Epithelial cell of proximal tubule (primary cell): ENCODE data around the gene MAPK8IP1. TPM values are rescaled to one million over a fixed set of nuclear protein-coding genes. Genes with fewer than 3 reads are reported as not detected.

Source experiments
- DNase-seq: peaks from one replicate; pipeline ENCODE4 v3.0.0-alpha.2; 2011; ENCODE audit warnings: low read depth
- H3K4me3 ChIP-seq: 2 replicates; pipeline ENCODE4 v1.5.1; 2011; ENCODE audit warnings: low read depth, mild to moderate bottlenecking, low read length
- total RNA-seq: library from RNA; depleted of rRNA; stranded (reverse); fragments of >200 nt; gene quantifications from 2 replicates; pipeline ENCODE4 v1.2.3, GENCODE V29; 2015
- TF ChIP-seq, protein P1 (sequence below): conservative IDR thresholded peaks from 2 replicates; pipeline ENCODE4 v1.5.1; 2012; ENCODE audit warnings: low read depth, mild to moderate bottlenecking, low read length

Gene MAPK8IP1
- total RNA-seq, 1 donor from 2014 or later, result 10.1 TPM

DNA sequence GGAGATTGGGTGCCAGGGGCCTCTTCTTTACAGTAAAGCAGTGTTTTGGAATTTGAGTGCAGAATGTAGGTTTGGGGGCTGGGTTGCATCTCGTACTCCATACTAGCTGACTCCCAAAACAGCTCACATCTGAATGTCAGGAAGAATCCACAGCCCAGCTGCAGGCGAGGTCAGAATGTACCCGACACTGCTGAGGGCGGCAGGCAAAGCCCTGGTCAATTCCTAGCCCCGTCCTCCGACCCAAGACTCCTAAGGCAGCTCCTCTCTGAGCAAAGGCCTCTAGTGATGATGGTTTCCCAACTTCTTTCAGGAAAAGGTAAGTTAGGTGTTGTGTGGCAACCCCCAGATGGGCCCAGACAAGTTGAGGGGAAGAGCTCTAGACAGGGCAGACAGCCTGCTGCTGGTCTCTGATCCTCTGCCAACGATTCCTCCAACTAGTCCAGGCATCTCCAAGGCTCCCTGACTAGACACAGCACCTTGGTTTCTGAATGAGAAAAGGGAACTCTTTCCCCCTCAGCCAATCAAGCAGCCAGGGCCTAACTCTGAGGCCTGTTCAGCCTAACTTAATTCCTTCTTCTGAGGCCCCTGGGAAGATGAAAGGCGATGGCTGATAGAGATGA is 45.6 kb downstream of the MAPK8IP1 start:
- TF ChIP-seq, protein P1, sequence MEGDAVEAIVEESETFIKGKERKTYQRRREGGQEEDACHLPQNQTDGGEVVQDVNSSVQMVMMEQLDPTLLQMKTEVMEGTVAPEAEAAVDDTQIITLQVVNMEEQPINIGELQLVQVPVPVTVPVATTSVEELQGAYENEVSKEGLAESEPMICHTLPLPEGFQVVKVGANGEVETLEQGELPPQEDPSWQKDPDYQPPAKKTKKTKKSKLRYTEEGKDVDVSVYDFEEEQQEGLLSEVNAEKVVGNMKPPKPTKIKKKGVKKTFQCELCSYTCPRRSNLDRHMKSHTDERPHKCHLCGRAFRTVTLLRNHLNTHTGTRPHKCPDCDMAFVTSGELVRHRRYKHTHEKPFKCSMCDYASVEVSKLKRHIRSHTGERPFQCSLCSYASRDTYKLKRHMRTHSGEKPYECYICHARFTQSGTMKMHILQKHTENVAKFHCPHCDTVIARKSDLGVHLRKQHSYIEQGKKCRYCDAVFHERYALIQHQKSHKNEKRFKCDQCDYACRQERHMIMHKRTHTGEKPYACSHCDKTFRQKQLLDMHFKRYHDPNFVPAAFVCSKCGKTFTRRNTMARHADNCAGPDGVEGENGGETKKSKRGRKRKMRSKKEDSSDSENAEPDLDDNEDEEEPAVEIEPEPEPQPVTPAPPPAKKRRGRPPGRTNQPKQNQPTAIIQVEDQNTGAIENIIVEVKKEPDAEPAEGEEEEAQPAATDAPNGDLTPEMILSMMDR, result no peak
- DNase-seq, result no peak
- no peak overlapping the region for H3K4me3 ChIP-seq

DNA sequence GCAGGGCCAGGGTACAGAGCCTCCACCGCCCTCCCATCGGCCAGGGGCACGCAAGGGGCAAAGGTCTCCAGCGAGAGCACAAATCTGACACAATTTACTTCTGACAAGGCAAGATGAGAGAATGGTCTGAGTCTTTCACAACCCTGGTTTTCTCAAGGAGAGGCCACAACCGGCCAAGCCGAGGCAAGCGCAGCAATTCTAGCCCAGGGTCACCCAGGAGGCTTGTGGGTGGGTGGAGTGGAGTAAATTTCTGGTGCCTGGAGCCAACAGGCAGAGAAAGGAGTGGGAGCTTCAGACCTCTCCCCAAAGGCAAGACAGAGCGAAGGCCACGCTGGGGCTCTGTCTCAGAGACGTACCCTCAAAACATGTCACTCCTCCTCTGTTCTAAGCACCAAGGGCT is 46.3 kb downstream of the MAPK8IP1 start:
- no peak overlapping the region for H3K4me3 ChIP-seq
- no peak for DNase-seq
- TF ChIP-seq, protein P1, result no peak

DNA sequence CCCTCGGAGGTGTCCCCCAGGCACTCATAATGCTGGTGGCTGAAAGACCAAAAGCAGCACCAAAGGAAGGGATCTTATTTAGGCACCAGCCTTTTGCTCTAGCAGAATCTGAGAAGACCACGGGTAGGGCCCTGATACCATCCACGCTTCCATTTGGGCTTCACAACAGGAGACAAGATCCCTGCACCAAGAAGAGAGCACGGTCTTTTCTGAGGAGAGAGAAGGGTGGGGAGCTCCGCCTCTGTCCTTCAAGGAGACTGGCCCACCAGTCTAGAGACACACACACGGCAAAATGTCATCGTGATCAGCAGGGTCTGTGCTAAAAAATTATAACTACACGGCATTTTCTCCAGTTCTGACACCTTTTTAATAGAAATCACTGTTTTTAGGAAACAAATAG is 46.8 kb downstream of the MAPK8IP1 start:
- TF ChIP-seq, protein P1, result no peak
- DNase-seq, result no peak
- H3K4me3 ChIP-seq, result no peak overlapping the region

DNA sequence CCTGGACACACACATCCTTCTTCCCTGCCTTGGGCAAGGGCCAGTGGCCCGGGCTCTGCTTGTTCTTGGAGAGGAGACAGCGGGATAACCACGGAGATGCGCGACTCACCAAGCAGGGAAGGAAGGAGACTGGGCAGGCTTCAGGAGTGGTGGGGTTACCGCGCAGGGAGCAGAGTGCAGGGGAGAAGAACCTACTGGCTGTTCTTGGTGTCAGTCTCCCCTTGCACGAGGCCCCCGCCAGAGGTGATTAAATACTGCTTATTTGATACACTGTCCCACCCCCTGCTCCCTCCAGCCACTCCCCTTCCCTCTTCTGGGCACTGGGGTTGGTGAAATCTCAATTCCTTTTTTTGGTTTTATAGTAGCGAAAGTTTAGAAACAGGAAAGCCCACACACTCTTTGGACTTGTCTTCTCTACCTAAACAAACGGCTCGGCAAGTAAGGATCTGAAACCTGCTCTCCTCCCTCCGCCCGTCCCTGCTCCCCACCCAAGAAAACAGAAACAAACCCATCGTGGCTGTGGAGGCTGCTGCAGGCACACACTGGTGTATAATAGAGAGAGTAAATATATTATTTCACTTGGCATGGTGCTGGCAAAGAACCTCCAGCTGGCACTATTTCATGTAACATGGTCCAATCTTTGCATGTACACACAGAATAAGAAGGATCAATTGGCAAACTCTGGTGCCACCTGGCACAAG is 47.8 kb downstream of the MAPK8IP1 start:
- H3K4me3 ChIP-seq, result no peak overlapping the region
- TF ChIP-seq, protein P1, result no peak
- DNase-seq, result no peak

DNA sequence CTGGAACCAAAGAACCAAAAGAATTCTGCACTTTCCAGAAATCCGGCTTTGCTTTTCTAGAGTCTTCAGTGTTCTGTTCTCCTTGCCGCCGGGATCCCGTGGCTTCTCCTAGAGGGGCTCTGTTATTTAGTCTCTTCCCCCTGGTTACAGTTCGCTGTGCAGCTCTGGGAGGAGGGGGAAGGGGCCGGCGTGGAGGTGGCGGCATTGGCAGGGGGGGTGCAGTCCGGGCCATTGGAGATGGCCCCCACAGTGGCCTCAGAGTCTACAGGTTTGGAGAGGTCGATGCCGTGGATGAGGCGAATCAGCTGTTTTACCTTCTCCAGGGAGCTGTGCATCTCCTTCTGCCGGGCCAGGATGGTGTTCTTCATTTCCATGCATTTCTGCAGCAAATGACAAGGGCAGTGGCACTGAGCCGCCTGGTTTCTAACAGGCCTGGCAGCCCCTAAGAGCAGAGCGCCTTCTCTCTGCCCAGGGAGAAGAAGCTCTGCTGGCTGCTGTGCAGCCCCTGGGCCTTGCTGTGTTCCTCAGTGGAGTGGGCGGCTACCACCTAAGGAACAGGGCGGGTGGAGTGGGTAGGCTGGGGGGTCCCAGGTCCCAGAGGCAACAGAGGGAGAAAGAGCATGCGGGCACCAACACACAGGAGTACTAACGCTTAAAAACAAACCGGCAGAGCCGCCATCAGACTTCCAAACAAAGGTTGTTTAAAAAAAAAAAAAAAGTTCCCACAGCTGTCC is 48.6 kb downstream of the MAPK8IP1 start:
- no peak overlapping the region for H3K4me3 ChIP-seq
- TF ChIP-seq, protein P1, result no peak
- DNase-seq, result no peak

DNA sequence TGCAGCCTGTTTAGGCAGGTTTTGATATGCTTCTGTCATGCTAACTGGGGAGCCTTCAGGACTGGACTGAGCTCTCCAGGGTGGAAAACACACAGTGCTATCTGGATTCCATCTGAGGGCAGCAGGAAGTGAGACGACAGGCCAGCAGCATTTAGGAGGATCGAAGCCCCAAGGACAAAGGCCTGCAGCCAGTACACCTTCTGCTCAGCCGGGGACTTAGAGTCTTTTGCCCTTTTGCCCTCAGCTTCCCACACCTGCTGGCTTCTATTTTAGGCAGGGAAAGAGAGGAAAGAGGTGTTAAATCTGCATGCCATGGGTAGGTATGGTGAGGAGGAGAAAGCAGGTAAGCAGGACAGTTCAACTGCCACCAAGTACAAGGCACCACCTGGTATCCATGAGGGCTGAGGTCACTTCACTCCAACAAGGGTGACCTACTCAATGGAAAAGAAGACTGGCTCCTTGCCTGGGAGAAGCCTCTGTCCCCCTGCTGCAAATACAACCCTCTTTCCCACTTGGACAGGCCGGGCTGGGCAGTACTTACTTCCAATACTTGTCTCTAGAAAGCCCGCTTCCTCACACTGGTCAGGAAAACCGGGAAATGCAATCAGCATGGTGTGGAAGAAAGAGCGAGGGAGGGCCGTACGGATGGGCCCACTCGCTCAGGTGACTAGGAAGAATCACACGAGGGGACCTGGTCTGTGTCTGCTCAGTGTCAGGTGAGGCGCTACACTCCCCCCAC is 49.3 kb downstream of the MAPK8IP1 start:
- no peak for DNase-seq
- H3K4me3 ChIP-seq, result no peak overlapping the region

More for the DNA sequence above, 49.3 kb downstream of the MAPK8IP1 start:
- TF ChIP-seq, protein P1, result no peak
